H1 (cell line): ENCODE data around the gene MBOAT2. TPM values are rescaled to one million over a fixed set of nuclear protein-coding genes. Genes with fewer than 3 reads are reported as not detected.

Experiments
- CTCF ChIA-PET: fragments of 300-600 bp; sonication (Branson Sonifier 250); formaldehyde crosslinking; loops from one replicate; lab custom pipeline; 2021; ENCODE audit not compliant: partially characterized antibody; lab: Charles Lee
- POLR2A ChIA-PET: fragments of 300-600 bp; sonication (Branson Sonifier 250); formaldehyde crosslinking; loops from one replicate; lab custom pipeline; 2021; ENCODE audit warnings: inconsistent platforms; ENCODE audit not compliant: partially characterized antibody; lab: Charles Lee
- DNase-seq, 2 experiments: peaks; one replicate each; pipeline versions ENCODE4 v3.0.0 to v3.0.0-alpha.2; 2010 to 2022; ENCODE audit warnings: low spot score in 2 of 2, low read depth in 1 of 2, mixed read lengths in 1 of 2
- FAIRE-seq: peaks from 2 replicates; lab custom pipeline; 2011; peaks lifted over from hg19 to GRCh38; lab: Jason Lieb, UNC
- H2AFZ ChIP-seq: 2 replicates; pipeline ENCODE4 v1.8.1; 2012; ENCODE audit warnings: low read length, inconsistent platforms
- H2AK5ac ChIP-seq: 2 replicates; pipeline ENCODE4 v1.6.1; 2013; ENCODE audit warnings: low read depth, low read length
- H2BK120ac ChIP-seq: replicated peaks from 2 replicates; pipeline ENCODE3; 2013; ENCODE audit warnings: low read depth, low read length, inconsistent platforms
- H2BK12ac ChIP-seq: 2 replicates; pipeline ENCODE4 v1.6.1; 2013; ENCODE audit warnings: low read depth, low read length
- H2BK15ac ChIP-seq: 2 replicates; pipeline ENCODE4 v1.6.1; 2013; ENCODE audit warnings: low read length
- H2BK20ac ChIP-seq: 2 replicates; pipeline ENCODE4 v1.6.1; 2013; ENCODE audit warnings: low read length
- H2BK5ac ChIP-seq: 2 replicates; pipeline ENCODE4 v1.6.1; 2013; ENCODE audit warnings: low read depth, low read length
- H3K14ac ChIP-seq: 2 replicates; pipeline ENCODE4 v1.6.1; 2013; ENCODE audit warnings: inconsistent platforms; ENCODE audit not compliant: insufficient read length
- H3K18ac ChIP-seq: 2 replicates; pipeline ENCODE4 v1.6.1; 2013; ENCODE audit warnings: low read length; ENCODE audit errors: extremely low read depth
- H3K23ac ChIP-seq: 2 replicates; pipeline ENCODE4 v1.6.1; 2013; ENCODE audit warnings: inconsistent platforms; ENCODE audit not compliant: insufficient read length
- H3K23me2 ChIP-seq: 2 replicates; pipeline ENCODE4 v1.6.1; 2013; ENCODE audit warnings: low read depth, low read length
- H3K27ac ChIP-seq: 2 replicates; pipeline ENCODE4 v1.6.1; 2011; ENCODE audit warnings: low read depth, low read length, inconsistent platforms
- H3K27me3 ChIP-seq, 4 experiments: replicated peaks in 1 of 4; 1 replicate in 1 of 4; 2 replicates in 3 of 4; pipeline versions ENCODE4 v1.6.1 to v1.8.1; 2011 to 2013; ENCODE audit warnings: low read length in 3 of 4, mild to moderate bottlenecking in 3 of 4, inconsistent platforms in 2 of 4, mixed read lengths in 2 of 4, moderate library complexity in 1 of 4; ENCODE audit not compliant: control insufficient read depth in 3 of 4, insufficient read depth in 3 of 4; ENCODE audit errors: extremely low read depth in 1 of 4
- H3K36me3 ChIP-seq, 4 experiments: 2 replicates each; pipeline versions ENCODE4 v1.6.1 to v1.8.1; 2011 to 2013; ENCODE audit warnings: mild to moderate bottlenecking in 4 of 4, low read length in 3 of 4, moderate library complexity in 2 of 4, control low read depth in 1 of 4, inconsistent platforms in 1 of 4; ENCODE audit not compliant: insufficient read depth in 4 of 4, control insufficient read depth in 2 of 4
- H3K4ac ChIP-seq: replicated peaks from 2 replicates; pipeline ENCODE3; 2013; ENCODE audit warnings: low read length, low read depth, mixed read lengths, inconsistent platforms; ENCODE audit not compliant: insufficient read length
- H3K4me1 ChIP-seq, 4 experiments: replicated peaks in 1 of 4; 1 replicate in 1 of 4; 2 replicates in 3 of 4; pipeline versions ENCODE4 v1.6.1 to v1.8.1; 2011 to 2013; ENCODE audit warnings: low read length in 3 of 4, inconsistent platforms in 2 of 4, mixed read lengths in 1 of 4; ENCODE audit not compliant: insufficient read depth in 4 of 4, control insufficient read depth in 3 of 4
- H3K4me2 ChIP-seq, 2 experiments: 2 replicates each; pipeline versions ENCODE4 v1.6.1 to v1.8.1; 2011 to 2013; ENCODE audit warnings: low read depth in 2 of 2, low read length in 2 of 2, control low read depth in 1 of 2, inconsistent platforms in 1 of 2, mild to moderate bottlenecking in 1 of 2; ENCODE audit not compliant: insufficient read depth in 1 of 2
- H3K4me3 ChIP-seq, 4 experiments: fragments of 200-600, 300-600 bp in 1 of 4; sonication (generic), shearing (Covaris generic), sonication (Bioruptor Twin) in 1 of 4; 2 replicates each; pipeline versions ENCODE4 v1.5.1 to v1.8.1; 2011 to 2016; ENCODE audit warnings: low read length in 4 of 4, low read depth in 3 of 4, control low read depth in 2 of 4, inconsistent platforms in 2 of 4, mild to moderate bottlenecking in 2 of 4, mixed read lengths in 1 of 4, moderate library complexity in 1 of 4; ENCODE audit not compliant: insufficient read depth in 2 of 4; ENCODE audit errors: extremely low read depth in 1 of 4
- H3K56ac ChIP-seq: replicated peaks from 2 replicates; pipeline ENCODE3; 2013; ENCODE audit warnings: low read depth, mild to moderate bottlenecking, mixed read lengths, low read length, inconsistent platforms; ENCODE audit not compliant: insufficient read length
- H3K79me1 ChIP-seq: 2 replicates; pipeline ENCODE4 v1.6.1; 2013; ENCODE audit warnings: low read depth, low read length, control low read depth
- H3K79me2 ChIP-seq, 2 experiments: 2 replicates each; pipeline versions ENCODE4 v1.6.1 to v1.8.1; 2012 to 2013; ENCODE audit warnings: low read length in 2 of 2, mild to moderate bottlenecking in 2 of 2, inconsistent platforms in 1 of 2; ENCODE audit not compliant: insufficient read depth in 2 of 2, control insufficient read depth in 1 of 2
- H3K9ac ChIP-seq, 4 experiments: replicated peaks in 1 of 4; 1 replicate in 1 of 4; 2 replicates in 3 of 4; pipeline versions ENCODE4 v1.6.1 to v1.8.1; 2011 to 2013; ENCODE audit warnings: low read depth in 3 of 4, low read length in 3 of 4, control low read depth in 2 of 4, mild to moderate bottlenecking in 2 of 4, moderate library complexity in 2 of 4, inconsistent platforms in 1 of 4; ENCODE audit errors: extremely low read depth in 1 of 4
- H3K9me3 ChIP-seq, 2 experiments: 2 replicates each; pipeline versions ENCODE4 v1.6.1 to v1.8.1; 2012 to 2013; ENCODE audit warnings: mild to moderate bottlenecking in 2 of 2, moderate library complexity in 2 of 2, control low read depth in 1 of 2, inconsistent platforms in 1 of 2, low read depth in 1 of 2, low read length in 1 of 2, mixed read lengths in 1 of 2; ENCODE audit not compliant: insufficient read depth in 2 of 2
- H4K20me1 ChIP-seq, 2 experiments: replicated peaks in 1 of 2; 2 replicates each; pipeline versions ENCODE3 to v1.8.1; 2011 to 2013; ENCODE audit warnings: inconsistent platforms in 2 of 2, low read length in 2 of 2, mild to moderate bottlenecking in 1 of 2; ENCODE audit not compliant: insufficient read depth in 2 of 2, control insufficient read depth in 1 of 2
- H4K5ac ChIP-seq: 2 replicates; pipeline ENCODE4 v1.6.1; 2013; ENCODE audit warnings: low read length, low read depth, mixed read lengths, inconsistent platforms; ENCODE audit not compliant: insufficient read length
- H4K8ac ChIP-seq: 2 replicates; pipeline ENCODE4 v1.8.0; 2013; ENCODE audit warnings: mild to moderate bottlenecking, moderate library complexity, low read length, inconsistent platforms; ENCODE audit not compliant: insufficient read depth; ENCODE audit errors: extremely low read depth
- H4K91ac ChIP-seq: replicated peaks from 2 replicates; pipeline ENCODE3; 2013; ENCODE audit warnings: low read length, mixed read lengths, inconsistent platforms; ENCODE audit not compliant: insufficient read length
- CEBPB ChIP-seq: IDR thresholded peaks from 2 replicates; pipeline ENCODE4 v1.6.1; 2012; ENCODE audit warnings: low read depth, low read length
- EZH2 ChIP-seq: fragments of 200-600 bp; sonication (generic); IDR thresholded peaks from 2 replicates; pipeline ENCODE4 v1.7.1; 2012; ENCODE audit warnings: low read depth, mild to moderate bottlenecking, moderate library complexity, low read length, inconsistent platforms; ENCODE audit not compliant: severe bottlenecking
- KDM5A ChIP-seq: fragments of 200-600 bp; IDR thresholded peaks from 2 replicates; pipeline ENCODE4 v1.7.1; 2012; ENCODE audit warnings: mild to moderate bottlenecking, low read length, inconsistent platforms, mixed read lengths
- SP1 ChIP-seq: IDR thresholded peaks from 2 replicates; pipeline ENCODE4 v1.6.1; 2011; ENCODE audit warnings: low read depth, low read length
- TAF1 ChIP-seq: IDR thresholded peaks from 2 replicates; pipeline ENCODE4 v1.6.1; 2011; ENCODE audit warnings: mild to moderate bottlenecking, low read depth, low read length
- TAF7 ChIP-seq: optimal IDR thresholded peaks from 2 replicates; pipeline ENCODE3; 2011; ENCODE audit warnings: low read depth, mild to moderate bottlenecking, inconsistent platforms, low read length, moderate library complexity, borderline replicate concordance
- WGBS, 2 experiments: shearing (Covaris generic) in 1 of 2; methylation state at CpG; one replicate each; pipeline versions ENCODE4 v1.1.6 to v1.1.7; 2013 to 2015; ENCODE audit warnings: low lambda C conversion rate in 2 of 2, mixed read lengths in 2 of 2, inconsistent platforms in 1 of 2, low coverage in 1 of 2, missing lambda C conversion rate in 1 of 2; ENCODE audit not compliant: insufficient replicate concordance in 2 of 2, insufficient coverage in 1 of 2, insufficient read length in 1 of 2; ENCODE audit errors: extremely low coverage in 1 of 2, missing lambda C conversion rate in 1 of 2; 5-methylcytosine and 5-hydroxymethylcytosine counted together
- polyA plus RNA-seq, 7 experiments: library from polyadenylated mRNA; depleted of rRNA in 3 of 7; stranded (reverse) in 5 of 7; unstranded in 2 of 7; fragments of >200 nt in 5 of 7; fragments of 200-250 nt in 2 of 7; gene quantifications; 1 replicate in 5 of 7; 2 replicates in 1 of 7; 4 replicates in 1 of 7; pipeline versions ENCODE4 v1.2.1 to v1.2.3, GENCODE V29; 2011 to 2013; ENCODE audit warnings: missing spikeins in 2 of 7, mixed read lengths in 2 of 7
- total RNA-seq: library from RNA; stranded (reverse); fragmentation: NEBNext Ultra II Directional; extraction: Animal tissue kit (Norgen Biotek cat#: 25700); gene quantifications from 2 replicates; pipeline ENCODE4 v1.2.1, GENCODE V29; 2021

The MBOAT2 gene
- total and polyA plus RNA-seq, 2 of the 8 experiments (the other 6 are each of a cell fraction or from before 2014, with no cell fraction given): 11.2 to 23.4 TPM

DNA sequence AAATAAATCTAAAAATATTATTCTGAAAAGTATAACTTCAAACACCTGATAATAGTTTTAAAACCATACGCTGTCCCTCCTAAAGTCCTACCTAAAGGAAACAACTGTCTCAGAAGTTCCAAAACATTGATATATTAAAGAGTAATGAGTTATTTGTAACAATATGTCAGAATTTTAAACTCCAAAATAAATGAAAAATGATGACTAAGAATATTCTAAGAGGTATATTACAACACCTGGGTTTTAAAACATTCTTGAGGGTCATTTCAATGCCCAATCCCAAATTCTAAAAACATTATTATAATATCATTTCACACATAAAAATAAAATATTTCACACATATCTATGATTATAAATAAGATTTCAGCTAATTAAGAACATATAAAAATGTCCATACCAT lies 186.3 kb downstream of the MBOAT2 start:
- Histone ChIP-seq H3K14ac (no peak overlapping the region), H3K36me3 (no peaks in the 10 kb centered on the region; a peak in 1 of 8 replicates)

More for the DNA sequence above, 186.3 kb downstream of the MBOAT2 start:
- no peak overlapping the region for H2BK20ac ChIP-seq
- H3K9me3 ChIP-seq: no peaks in the 10 kb centered on the region
- no peaks in the 10 kb centered on the region for H3K4me1 ChIP-seq
- no peak overlapping the region for H2BK15ac ChIP-seq
- H3K4me3 ChIP-seq: no peak overlapping the region
- no peak for DNase-seq
- H3K4ac ChIP-seq: no peak overlapping the region
- H2BK5ac ChIP-seq: no peak overlapping the region
- 94% methylated on average over 1 of the region's 1 CpG; no CpG with 5 or more reads in 1 of the 2 experiments for WGBS, 2 experiments
- no peak overlapping the region for H3K56ac ChIP-seq
- H4K91ac ChIP-seq: no peak overlapping the region
- H2AFZ ChIP-seq: no peak overlapping the region
- H4K8ac ChIP-seq: no peak overlapping the region
- no peak overlapping the region for H2BK120ac ChIP-seq
- H3K79me1 ChIP-seq: no peaks in the 10 kb centered on the region
- H2BK12ac ChIP-seq: no peak overlapping the region
- no peak overlapping the region for H2AK5ac ChIP-seq
- H3K23me2 ChIP-seq: peaks cover under 1% of the 10 kb centered on the region; the same call in 1 of the 2 replicates
- POLR2A ChIA-PET: no interaction called here
- no peak for TF ChIP-seq TAF1
- no peak for TF ChIP-seq CEBPB
- no peak for TF ChIP-seq KDM5A
- TF ChIP-seq TAF7: no peak
- no peak for TF ChIP-seq EZH2
- TF ChIP-seq SP1: no peak
- no peak for FAIRE-seq
- no peak overlapping the region for H3K18ac ChIP-seq
- CTCF ChIA-PET: no interaction called here
- H3K9ac ChIP-seq: no peak overlapping the region
- no peak overlapping the region for H3K23ac ChIP-seq
- H3K4me2 ChIP-seq: no peak overlapping the region
- H3K27ac ChIP-seq: no peak overlapping the region
- H3K79me2 ChIP-seq: no peaks in the 10 kb centered on the region
- no peak overlapping the region for H4K5ac ChIP-seq
- peaks cover 0 to 1% of the 10 kb centered on the region in 2 experiments for H4K20me1 ChIP-seq
- no peaks in the 10 kb centered on the region for H3K27me3 ChIP-seq
